GM18498 (cell line): ENCODE measurements around the gene TBATA.
"Not testable (repeated sequence)": the region's sequence is repeated elsewhere in the genome, so short reads cannot be mapped to it uniquely, and the experiment has no call there.

ENCODE experiments used
- ATAC-seq: cut with Tn5 transposase; IDR thresholded peaks from one replicate; pipeline ENCODE4 v1.9.1; 2021; ENCODE audit warnings: mild to moderate bottlenecking, moderate library complexity; ENCODE audit not compliant: unreplicated experiment

The TBATA gene

DNA sequence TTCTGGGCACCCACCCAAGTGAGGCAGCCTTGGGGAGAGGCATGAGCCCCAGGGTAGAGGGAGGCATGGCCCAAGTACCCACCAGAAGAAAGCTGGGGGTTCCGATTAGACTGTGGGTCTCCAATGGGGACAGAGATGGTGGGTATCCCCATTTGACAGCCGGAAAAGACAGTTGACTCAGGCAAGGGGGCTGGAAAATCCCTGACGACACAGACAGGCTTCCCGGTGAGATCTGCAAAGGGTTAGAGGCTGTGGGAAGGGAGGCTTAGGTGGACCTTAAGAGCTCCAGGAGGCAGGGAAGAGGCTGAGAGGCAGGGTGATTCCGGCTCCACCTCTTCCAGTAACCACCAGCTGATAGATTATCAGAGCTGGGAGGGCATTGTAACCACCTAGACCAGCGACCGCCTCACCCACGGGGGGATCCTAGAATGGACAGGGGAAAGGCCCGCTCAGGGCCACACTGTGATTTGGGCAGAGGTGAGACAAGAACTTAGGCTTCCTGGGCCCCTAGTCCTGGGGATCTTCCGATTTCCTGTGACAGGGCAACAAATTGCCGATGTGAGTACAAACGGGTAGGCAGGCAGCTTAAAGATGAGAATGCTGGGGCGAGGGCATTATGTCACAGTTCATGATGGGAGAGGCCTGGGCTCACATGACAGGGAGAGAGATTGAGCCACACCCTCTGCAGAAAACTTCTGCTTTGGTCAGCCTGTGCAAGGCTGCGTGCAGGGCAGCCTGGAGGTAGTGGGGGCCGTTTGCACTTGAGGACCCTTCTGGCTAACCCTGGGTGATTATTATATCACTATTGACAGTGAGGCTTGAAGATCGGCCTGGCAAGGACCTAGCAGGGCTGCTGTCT, 5.4 kb downstream of the TBATA start:
- no peak for ATAC-seq

DNA sequence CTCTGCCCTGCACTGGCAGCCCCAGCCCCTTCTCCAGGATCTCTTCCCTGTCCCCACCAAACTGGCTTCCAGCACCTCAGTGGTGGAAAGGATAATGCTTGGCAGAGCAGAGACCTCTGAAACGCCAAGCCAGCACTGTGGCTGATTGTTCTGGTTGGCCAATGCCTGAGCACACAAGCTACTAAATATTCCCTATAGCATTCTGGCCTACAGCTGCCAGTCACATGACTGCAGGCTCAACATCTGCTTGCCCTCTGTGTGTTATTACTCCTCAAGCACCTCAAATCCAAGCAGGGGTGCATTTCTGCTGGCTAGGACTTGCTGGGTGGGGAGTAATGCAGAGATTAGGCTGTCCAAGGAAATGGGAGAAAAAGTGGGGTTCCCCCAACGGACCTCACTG, 6.1 kb downstream of the TBATA start:
- no peak for ATAC-seq

DNA sequence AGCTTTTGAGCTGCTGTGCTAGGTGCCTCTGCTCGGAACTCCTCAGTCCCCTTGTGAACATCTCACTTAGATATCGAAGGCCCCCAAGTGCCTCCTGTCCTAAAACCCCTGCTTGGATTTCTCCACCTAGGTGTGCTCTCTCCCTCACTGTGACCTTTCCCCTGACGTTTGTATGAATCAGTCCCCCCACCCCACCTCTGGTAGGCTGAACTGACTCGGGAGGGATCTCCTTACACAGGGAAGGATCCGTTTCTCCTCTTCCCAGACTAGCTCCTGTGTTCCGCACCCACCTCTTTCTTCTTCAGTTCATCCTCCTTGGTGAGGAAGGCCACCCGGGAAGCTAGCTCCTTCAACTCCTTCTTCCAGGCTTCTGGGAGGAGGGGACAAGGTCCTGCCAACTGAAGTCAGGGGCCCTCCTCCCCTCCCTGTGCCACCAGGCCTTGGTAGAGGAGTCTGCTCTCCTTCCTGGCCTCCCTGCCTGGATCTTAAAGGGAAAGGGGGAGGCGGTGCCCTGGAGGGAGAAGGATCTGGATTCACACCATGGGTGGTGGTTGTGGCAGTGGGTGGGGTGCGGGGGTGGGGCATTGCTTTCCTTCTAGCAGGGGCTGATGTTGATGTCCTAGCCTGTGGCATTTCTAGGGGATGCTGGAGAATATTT, 6.8 kb downstream of the TBATA start:
- ATAC-seq = no peak

DNA sequence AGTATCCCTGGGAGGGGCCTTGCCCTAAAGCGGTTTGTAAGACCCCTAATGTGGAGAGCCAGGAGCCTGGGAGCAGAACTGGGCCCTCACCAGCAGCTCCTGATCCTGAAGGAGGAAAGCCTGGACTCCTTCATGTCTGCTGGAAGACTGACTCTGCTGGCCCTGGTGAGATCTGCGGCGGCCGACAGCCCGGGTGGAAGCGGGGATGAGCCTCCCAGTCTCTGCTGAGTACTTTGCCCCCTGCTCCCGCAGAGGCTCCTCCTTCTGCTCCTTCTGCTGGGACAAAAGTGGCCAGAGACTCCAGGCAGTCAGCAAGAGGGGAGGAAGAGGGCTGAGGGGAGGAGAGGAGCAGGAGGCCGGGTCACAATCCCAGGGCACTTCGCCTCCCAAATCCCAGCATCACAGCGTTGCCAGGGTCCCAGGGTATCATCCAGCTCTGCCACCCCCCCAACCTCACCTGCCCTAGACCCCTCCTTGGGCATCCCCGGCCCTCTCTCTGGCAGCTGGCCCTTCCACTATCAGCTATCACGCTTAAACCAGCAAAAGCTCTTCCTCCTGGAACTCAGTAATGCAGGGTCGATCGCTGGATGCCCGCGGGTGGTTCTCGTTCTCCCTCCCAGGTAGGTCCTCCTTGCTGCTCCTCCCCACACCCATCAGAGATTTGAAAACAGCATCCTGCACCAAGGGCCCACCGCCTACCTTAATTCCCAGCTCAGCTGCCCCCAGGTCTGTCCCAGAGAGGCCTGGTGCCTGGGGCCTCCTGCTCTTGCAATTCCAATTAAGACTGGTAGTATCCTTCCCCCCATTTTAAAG, 7.9 kb downstream of the TBATA start:
- no peak for ATAC-seq

DNA sequence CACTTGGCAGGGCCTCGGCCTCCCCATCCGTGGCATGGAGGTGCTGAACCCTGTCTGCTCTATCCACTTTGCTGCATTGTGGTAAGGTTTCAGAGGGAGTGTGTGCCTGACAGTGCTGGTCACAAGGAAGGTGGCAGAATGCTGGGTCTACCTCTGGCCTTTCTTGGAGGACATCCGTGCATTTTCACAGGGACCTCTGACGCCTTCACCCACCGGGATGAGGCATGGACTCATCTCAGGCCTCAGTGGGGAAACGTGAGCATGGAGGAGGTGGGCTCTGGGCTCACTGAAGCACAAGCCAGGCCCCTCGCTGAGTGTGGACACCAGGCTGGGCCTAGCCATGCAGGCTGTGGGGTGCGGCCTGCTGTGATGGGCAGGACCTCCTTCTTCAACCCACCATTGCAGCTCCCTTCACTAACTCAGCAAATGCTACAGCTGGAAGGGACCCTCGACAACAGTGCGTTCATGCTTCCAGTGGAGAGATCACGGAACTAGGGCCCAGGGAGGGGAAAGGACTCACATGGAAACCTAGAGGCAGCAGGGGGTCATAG, 8.6 kb downstream of the TBATA start:
- no peak for ATAC-seq

DNA sequence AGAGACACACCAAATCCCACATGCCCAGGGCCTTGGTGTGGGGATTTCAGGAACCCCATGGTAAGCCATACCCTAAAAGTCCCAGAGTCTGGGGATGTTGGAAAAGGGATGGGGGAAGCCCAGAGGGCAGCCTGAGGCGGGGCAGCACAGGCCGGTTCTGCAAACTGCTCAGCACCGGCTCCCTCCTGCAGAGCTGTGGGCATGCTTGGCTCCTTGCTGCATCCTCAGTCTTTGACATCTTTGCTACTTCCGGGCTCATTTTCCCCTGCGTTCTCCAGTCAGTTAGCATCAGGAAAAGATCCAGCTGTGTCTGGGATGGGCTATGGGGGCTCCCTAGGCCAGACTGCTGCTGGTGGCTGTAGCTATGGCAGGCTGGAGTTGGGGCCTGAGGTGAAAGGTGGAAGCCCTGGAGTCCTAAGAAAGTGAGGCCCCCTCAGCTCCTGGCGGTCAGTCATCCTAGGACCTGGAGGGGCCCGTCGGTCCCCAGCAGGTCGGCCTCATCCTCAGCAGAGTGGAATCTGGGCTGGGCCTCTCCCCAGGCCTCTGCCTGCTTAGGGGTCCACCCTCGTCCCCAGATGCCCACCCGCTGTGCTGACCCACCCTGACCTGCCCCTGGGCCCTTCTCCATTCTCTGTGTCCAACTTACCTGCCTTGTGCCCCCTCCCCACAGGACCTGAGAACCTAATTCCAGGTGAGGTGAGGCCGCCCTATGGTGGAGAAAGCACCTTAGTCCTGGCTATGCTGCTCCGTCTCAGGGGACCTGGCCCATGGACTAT, 9.3 kb downstream of the TBATA start:
- ATAC-seq = no peak

DNA sequence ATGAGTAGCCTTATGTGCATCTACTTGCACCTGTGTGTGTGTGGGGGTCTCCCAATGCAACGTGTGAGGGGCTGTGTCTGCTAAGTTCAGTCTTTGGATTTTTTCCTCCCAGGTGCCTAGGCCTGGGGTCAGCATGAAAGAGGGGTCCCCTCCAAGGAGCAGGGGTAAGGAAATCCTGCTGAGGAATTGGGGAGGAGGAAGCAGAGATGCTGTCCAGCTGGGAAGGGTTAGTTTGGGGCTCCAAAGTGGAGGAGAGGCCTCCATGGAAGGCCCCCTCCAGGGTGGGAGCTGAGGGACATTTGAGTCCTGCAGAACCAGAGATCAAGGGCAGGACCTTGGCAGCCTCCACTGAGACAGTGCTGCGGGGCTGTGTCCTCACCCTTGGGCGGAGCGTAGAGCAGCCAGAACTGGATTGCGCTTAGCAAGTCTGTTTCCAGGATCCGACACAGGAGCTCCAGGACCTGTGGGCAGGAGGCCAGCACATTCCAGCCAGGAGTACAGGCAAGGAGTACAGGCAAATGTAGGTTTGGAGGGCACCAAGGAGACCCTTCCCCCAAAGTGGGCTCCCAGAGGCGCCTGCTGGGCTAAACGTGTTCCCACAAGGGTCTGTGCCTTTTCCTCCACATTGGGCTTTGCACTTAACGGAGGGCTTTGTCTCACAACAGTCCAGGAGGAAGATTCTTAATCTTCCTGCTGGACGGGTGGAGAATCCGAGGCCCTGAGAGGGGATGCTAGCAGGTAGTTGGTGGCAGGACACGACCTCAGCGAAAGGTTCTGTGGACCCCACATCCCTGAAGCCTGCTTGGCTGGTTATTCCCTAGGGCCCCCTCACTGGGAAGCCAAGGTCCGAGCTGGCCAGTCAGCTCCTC, 10.1 kb downstream of the TBATA start:
- ATAC-seq = no peak

DNA sequence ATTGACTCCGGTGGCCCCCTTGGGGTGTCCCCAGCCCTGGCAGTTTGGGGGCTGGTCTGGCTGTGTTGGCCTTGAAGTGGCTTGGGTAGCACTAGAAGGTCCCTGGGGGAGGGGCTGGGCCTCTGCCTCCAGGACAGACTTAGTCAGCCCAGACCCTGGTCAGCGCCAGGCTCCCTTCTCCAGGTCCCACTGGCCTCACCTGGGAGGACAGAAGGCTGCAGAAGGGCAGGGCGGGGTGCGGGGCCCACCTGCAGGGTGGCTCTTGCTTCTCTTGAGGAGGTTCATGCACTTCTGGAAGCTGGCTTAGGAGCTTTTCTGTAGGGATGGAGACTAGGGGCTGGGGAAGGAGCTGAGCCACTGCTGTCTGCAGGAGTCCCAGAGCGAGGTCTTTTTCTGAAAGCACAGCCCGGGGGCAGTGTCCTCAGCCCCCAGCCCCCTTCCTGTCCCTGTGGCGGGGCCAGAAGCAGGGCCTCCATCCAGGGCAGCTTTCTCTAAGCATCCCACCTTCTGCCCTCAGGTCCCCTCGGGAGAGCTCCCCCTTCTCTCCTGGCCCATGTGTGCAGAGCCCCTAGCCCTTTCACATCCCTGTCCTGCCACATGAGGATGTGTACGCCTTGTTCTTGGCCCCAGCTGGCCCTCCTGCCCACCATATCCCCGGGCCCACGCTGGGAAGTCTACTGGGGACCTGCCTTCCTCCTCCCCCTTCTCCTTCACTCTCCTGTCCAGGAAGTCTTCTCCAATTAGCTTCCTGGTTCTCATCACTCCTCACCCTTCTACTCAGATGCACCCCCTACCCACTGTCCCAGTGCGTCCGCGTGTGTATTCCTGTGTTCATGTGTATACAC, 11.0 kb downstream of the TBATA start:
- ATAC-seq = no peak

DNA sequence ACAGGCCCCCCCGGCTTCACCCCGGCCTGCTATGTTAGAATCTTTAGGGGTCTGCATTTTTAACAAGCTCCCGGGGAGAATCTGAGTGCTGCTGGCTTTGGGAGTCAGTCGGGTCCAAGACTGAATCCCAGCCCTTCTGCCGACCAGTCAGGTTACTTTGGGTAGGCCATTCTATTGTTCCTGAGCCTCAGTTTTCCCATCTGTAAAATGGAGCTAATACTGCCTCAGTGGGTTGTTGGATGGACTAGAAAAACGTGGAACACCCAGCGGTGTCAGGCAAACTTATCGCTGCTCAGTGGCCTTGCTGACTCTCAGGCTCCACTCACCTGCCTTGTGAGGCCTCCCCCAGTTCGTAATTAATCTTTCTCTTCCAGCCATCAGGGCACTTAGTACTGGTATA, 11.7 kb downstream of the TBATA start:
- ATAC-seq = no peak

DNA sequence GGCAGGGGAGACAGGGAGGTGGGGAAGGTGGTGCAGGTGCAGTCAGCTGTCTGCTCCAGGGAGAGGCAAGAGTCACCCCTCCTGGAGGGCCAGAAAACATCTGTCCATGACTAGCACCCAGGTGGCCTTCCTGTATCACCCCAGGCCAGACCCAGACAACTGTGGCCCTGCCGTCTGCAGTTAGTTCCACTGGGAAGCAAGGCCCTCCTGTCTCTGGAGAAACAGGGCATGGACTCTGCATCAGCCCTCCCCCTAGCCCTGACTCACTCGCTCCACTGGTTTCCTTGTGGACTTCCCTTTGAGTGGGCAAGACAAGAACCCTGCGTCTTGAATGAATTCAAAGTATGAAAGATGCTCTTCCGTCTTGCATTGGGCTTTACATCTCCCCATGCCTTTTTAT, 12.6 kb downstream of the TBATA start:
- no peak for ATAC-seq

DNA sequence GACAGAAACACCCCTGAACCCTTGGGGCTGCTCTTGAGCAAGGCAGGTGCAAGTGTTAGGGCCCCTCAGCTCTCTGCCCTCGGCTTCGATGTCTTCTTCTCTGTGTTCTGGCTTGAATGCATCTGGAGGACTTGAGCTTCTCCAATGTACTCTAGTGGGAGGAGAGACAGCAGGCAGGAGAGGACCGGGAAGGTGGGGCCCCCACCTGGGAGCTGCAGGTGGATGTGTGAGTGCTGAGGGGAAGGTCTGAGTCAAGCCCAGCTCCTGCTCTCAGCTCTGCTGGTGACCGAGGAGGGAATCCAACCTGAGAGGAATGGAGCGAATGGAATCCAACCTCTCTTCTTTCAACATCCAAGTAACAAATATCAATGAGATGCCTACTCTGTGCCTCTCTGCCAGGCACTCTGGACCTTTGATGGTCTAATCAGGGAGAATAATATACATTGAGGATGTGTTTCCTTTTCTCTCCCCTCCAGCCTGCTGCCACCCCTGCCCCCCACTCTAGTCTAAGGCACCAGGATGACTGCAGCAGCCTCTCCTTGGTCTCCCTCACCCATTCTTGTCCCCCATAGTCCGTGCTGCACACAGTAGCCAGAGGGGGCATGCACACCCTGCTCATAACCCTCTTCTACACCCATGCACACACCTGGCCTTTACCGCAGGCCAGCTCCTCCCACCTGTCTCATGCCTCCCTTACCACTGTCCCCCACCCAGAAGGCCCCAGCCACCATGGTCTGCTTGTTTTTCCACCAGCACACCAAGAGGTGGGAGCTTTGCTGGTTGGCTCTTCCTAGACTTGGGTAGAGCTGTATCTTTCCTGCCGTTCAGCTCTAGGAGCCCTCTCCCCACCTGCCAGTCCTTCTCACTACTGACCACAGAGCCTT, 13.6 kb downstream of the TBATA start:
- ATAC-seq = no peak

DNA sequence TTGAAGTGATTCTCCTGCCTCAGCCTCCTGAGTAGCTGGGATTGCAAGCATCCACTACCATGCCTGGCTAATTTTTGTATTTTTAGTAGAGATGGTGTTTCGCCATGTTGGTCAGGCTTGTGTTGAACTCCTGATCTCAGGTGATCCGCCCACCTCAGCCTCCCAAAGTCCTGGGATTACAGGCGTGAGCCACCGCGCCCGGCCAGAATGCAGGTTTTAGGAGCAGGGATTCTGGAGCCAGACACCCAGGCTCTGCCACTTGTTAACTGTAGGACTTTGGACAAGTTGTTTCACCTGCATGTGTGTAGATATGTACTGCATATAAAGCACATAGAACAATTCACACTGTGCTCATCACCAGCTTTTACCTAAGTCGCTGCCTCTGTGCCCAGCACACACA, 14.7 kb downstream of the TBATA start:
- ATAC-seq = not testable (repeated sequence)

DNA sequence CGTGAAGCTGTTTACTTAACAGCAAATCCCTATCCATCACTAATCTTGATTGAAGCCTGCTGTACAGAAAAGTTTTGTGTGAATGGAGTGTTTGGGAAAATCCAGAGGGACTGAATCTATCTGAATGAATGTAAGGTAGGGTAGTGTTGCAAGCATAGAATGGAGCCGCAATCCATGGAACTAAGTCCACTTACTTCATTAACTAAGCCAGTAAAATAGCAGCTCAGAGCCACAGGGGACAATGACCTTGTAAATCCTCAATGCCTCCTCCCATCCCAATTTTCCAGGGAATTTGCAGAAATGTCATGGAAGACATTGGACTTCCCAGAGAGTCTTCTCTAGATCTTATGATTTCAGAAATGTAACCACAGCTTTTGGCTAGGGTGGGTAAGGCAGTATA, 15.2 kb downstream of the TBATA start:
- ATAC-seq = no peak

DNA sequence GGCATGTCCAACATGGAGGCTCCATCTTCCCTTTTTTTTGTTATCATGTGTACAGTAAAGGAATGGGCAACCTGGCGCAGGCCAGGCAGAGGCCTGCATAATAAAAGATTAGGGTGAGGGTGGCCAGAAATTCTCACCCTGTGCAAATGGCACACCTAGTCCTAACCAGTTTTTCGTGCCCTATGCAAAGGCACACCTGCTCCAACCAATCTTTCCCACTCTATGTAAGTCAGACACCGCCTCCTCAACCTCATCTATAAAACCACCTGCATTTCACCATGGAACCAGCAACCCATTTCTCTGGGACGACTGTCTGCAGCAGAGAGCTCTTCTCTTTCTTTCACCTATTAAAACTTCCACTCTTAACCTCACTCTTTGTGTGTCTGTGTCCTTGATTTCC, 16.1 kb downstream of the TBATA start:
- ATAC-seq = no peak

DNA sequence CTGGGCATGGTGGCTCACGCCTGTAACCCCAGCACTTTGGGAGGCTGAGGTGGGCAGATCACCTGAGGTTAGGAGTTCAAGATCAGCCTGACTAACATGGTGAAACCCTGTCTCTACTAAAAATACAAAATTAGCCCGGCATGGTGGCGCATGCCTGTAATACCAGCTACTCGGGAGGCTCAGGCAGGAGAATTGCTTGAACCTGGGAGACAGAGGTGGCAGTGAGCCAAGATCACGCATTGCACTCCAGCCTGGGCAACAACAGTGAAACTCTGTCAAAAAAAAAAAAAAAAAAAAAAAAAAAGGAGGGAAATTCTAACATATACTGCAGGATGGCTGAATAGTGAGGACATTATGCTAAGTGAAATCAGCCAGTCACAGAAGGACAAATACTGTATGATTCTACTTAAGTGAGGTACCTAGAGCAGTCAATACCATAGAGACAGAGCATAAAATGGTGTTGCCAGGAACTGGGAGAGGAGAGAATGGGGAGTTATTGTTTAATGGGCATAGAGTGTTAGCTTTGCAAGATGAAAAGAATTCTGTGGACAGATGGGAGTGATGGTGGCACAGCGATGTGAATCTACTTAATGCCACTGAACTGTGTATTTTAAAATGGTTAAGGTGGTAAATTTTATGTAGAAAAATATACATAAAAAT, 17.0 kb downstream of the TBATA start:
- ATAC-seq = not testable (repeated sequence)

DNA sequence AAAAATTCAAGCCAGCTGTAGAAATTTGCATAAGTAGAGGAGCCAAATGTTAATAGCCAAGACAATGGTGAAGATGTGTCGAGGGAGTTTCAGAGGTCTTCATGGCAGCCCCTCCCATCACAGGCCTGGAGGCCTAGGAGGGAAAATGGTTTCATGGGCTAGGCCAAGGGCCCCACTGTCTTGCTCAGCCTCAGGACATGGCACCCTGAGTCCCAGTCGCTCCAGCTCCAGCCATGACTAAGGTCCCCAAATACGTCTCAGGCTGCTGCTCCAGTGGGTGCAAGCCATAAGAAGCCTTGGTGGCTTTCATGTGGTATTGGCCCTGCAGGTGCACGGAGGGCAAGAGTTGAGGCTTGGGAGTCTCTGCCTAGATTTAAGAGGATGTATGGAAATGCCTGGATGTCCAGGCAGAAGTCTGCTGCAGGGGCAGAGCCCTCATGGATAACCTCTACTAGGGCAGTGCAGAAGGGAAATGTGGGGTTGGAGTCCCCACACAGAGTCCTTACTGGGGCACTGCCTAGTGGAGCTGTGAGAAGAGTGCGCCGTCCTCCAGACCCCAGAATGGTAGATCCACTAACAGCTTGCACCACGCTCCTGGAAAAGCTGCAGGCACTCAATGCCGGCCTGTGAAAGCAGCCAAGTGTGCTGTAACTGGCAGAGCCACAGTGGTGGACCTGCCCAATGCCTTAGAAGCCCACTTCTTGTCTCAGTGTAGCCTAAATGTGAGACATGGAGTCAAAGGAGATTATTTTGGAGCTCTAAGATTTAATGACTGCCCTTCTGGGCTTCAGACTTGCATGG, 19.2 kb downstream of the TBATA start:
- no peak for ATAC-seq
